Activated CD8-positive, alpha-beta memory T cell treated with anti-CD3 and anti-CD28 coated beads for 36 hours (primary cell): Measurements from ENCODE around the gene TNIP2. TPM values are rescaled to one million over a fixed set of nuclear protein-coding genes. Genes with fewer than 3 reads are reported as not detected.

Source experiments
- CTCF ChIA-PET: fragments of 350-600 bp; sonication (Branson Sonifier 250); formaldehyde crosslinking; loops from one replicate; lab custom pipeline; 2021; ENCODE audit warnings: antibody characterized with exemption; lab: Charles Lee
- POLR2A ChIA-PET: fragments of 350-600 bp; sonication (Branson Sonifier 250); formaldehyde crosslinking; loops from one replicate; lab custom pipeline; 2021; ENCODE audit warnings: antibody characterized with exemption; lab: Charles Lee
- total RNA-seq, 2 experiments: library from RNA; stranded (reverse); gene quantifications; one replicate each; pipeline ENCODE4 v1.2.3, GENCODE V29; 2021

Gene TNIP2
- total RNA-seq, 2 experiments from 2014 or later: 85.5 to 86.4 TPM

DNA sequence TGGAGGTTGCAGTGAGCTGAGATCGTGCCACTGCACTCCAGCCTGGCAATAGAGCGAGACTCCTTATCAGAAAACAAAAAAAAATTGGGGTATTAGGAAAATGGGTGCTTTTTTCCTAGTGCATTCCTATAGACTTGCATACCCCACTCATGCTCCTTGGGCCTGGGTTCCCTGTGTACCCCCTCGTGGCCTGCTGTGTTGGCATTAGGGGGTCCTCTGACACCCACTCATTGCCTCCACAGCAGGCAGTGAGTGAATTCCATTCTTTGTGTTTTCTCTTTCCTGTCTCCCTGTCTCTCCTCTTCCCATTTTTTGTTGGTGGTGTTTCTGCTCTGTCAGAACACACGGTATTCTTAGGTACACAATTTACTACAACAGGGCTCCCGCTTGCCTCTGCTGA is 42.8 kb downstream of the TNIP2 start:
- POLR2A ChIA-PET: interaction anchor here (1.1 kb wide), 1 partner anchor 241 kb away, joined by 3 read pairs; no protein-coding TSS in a partner anchor
- CTCF ChIA-PET: interaction anchor here (0.5 to 1.0 kb wide), 4 partner anchors 10 to 272 kb away, joined by 3 to 4 read pairs (median 3); no protein-coding TSS in a partner anchor

GRCh38 chr4:2712261-2712842 is 43.8 kb downstream of the TNIP2 start:
- POLR2A ChIA-PET: interaction anchor here (0.6 kb wide), 1 partner anchor 35 kb away, joined by 4 read pairs; no protein-coding TSS in a partner anchor
- CTCF ChIA-PET: interaction anchor here (0.7 kb wide), 1 partner anchor 11 kb away, joined by 6 read pairs; no protein-coding TSS in a partner anchor

GRCh38 chr4:2702770-2703169 is 53.4 kb downstream of the TNIP2 start:
- POLR2A ChIA-PET: no interaction called here
- CTCF ChIA-PET: no interaction called here

- ChIA-PET POLR2A (no interaction called here), CTCF (no interaction called here)
These were observed 53.8 kb downstream of the TNIP2 start for GRCh38 chr4:2702361-2702760.

GRCh38 chr4:2700031-2700430 is 56.1 kb downstream of the TNIP2 start:
- ChIA-PET CTCF (no interaction called here), POLR2A (no interaction called here)

GRCh38 chr4:2699534-2699933 is 56.6 kb downstream of the TNIP2 start:
- ChIA-PET CTCF (no interaction called here), POLR2A (no interaction called here)

DNA sequence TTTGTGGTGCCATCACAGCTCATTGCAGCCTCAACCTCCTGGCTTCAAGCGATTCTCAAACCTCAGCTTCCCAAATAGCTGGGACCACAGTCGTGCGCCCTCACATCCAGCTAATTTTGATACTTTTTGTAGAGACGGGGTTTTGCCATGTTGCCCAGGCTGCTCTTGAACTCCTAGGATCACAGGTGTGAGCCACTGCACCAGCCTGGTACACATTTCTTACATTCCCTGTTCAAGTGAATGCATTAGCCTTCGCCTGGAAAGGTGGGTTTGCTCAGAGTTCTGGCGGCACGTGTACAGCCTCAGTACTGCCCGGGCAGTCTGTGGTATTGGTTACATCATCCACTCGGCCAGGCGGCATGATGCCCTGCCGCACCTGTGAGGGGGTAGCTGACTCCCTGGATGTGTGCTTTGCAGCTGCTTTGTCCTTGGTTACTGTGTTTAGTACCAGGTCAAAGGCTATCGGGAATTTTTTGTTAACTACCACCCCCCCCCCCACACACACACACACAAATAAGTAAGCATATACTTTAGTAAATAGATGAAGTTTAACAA is 57.1 kb downstream of the TNIP2 start:
- ChIA-PET POLR2A (no interaction called here), CTCF (interaction anchor here (0.7 kb wide), 1 partner anchor 14 kb away, joined by 4 read pairs; no protein-coding TSS in a partner anchor)

- POLR2A ChIA-PET: no interaction called here
- CTCF ChIA-PET: interaction anchor here (0.7 to 1.0 kb wide), 2 partner anchors 13 to 27 kb away, joined by 3 to 4 read pairs; no protein-coding TSS in a partner anchor
These were observed 57.6 kb downstream of the TNIP2 start for GRCh38 chr4:2698504-2698903.

GRCh38 chr4:2697995-2698414 is 58.1 kb downstream of the TNIP2 start:
- ChIA-PET POLR2A (no interaction called here), CTCF (interaction anchor here (1.0 kb wide), 1 partner anchor 27 kb away, joined by 3 read pairs; no protein-coding TSS in a partner anchor)

DNA sequence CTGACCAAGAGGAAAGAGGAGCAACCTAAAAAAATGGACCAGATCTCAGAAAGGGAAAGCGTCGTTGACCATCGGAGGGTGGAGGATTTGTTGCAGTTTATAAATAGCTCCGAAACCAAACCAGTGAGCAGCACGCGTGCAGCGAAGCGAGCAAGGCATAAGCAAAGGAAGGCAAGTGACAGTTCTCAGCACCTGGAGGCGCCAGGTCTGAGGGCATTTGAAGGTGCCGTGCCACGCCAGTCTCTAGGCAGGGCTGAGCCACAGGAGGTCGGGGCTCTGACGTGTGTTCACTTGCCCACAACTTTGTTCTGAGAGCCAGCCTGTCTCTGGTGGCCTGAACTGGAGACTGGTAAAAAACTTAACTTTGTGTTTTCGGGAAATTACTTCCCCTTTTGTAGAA is 59.7 kb downstream of the TNIP2 start:
- CTCF ChIA-PET: no interaction called here
- POLR2A ChIA-PET: no interaction called here

GRCh38 chr4:2695346-2696060 is 60.6 kb downstream of the TNIP2 start:
- POLR2A ChIA-PET: no interaction called here

DNA sequence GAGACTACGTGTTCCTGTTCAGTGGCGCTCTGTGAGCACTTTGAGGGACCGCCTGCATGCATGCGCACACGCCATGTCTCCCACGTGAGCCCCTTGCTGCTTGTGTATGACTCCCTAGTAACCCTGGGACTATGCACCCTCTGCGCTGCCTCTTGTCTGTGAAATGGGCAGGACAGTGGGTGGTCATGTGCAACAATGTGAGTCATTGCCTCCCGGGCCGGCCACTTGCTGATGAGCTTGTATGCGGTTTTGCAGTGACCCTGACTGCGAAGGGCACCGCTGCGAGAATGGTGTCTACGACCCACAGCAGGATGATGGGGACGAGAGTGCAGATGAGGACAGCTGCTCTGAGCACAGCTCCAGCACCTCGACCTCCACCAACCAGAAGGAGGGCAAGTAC is 61.4 kb downstream of the TNIP2 start:
- ChIA-PET CTCF (no interaction called here), POLR2A (no interaction called here)

More at GRCh38 chr4:2695346-2696060, 60.6 kb downstream of the TNIP2 start:
- CTCF ChIA-PET: no interaction called here

DNA sequence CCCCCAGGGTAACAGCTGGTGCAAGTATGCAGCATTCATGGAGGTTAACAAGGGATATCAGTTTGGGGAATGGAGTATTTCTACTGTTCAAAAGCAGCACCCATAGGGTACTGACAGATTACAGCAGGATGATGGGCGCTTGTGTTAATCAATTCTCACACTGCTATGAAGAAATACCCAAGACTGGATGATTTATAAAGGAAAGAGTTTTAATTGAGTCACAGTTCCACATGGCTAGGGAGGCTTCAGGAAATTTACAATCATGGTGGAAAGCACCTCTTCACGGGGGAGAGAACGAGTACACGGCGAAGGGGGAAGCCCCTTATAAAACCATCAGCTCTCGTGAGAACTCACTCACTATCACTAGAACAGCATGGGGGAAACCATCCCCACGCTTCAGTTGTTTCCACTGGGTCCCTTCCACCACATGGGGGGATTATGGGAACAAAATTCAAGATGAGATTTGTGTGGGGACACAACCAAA is 64.1 kb downstream of the TNIP2 start:
- ChIA-PET CTCF (interaction anchor here (1.0 kb wide), 1 partner anchor 24 kb away, joined by 3 read pairs; no protein-coding TSS in a partner anchor), POLR2A (interaction anchor here (0.7 kb wide), 1 partner anchor 364 kb away, joined by 4 read pairs; no protein-coding TSS in a partner anchor)

Other genes with a start within 250 kb of the TNIP2 start
- 10 to 100 TPM; 21.1 to 21.4 TPM for gene FAM193A, start 219.7 kb downstream of the TNIP2 start, total RNA-seq
- gene SH3BP2, start 36.7 kb upstream of the TNIP2 start, total RNA-seq: 10 to 100 TPM; 78.8 to 82.5 TPM
- gene ADD1, start 87.5 kb upstream of the TNIP2 start, total RNA-seq: 100 to 1,000 TPM; 151 to 154 TPM
- 100 to 1,000 TPM; 143 TPM for gene NOP14, start 207.1 kb upstream of the TNIP2 start, total RNA-seq
- gene GRK4, start 207.2 kb upstream of the TNIP2 start, total RNA-seq: 1 to 10 TPM; 4.9 to 5.3 TPM